HK-2 (cell line): ENCODE measurements around the gene MTHFSD.
A peak's percentile ranks its signal among the peaks of the same experiment; 100 is the strongest.

Experiments used
- DNase-seq: peaks from one replicate; pipeline ENCODE4 v3.0.0-alpha.2; 2018; ENCODE audit not compliant: unreplicated experiment

The MTHFSD gene

GRCh38 chr16:86570558-86571529 is 15.8 kb upstream of the MTHFSD start:
- DNase-seq: no peak

- DNase-seq: no peak
These were observed 14.8 kb upstream of the MTHFSD start for GRCh38 chr16:86569701-86570447.

GRCh38 chr16:86568677-86569623 is 13.9 kb upstream of the MTHFSD start:
- DNase-seq: no peak

DNA sequence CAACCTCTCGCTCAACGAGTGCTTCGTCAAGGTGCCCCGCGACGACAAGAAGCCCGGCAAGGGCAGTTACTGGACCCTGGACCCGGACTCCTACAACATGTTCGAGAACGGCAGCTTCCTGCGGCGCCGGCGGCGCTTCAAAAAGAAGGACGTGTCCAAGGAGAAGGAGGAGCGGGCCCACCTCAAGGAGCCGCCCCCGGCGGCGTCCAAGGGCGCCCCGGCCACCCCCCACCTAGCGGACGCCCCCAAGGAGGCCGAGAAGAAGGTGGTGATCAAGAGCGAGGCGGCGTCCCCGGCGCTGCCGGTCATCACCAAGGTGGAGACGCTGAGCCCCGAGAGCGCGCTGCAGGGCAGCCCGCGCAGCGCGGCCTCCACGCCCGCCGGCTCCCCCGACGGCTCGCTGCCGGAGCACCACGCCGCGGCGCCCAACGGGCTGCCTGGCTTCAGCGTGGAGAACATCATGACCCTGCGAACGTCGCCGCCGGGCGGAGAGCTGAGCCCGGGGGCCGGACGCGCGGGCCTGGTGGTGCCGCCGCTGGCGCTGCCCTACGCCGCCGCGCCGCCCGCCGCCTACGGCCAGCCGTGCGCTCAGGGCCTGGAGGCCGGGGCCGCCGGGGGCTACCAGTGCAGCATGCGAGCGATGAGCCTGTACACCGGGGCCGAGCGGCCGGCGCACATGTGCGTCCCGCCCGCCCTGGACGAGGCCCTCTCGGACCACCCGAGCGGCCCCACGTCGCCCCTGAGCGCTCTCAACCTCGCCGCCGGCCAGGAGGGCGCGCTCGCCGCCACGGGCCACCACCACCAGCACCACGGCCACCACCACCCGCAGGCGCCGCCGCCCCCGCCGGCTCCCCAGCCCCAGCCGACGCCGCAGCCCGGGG is 12.9 kb upstream of the MTHFSD start:
- no peak for DNase-seq

DNA sequence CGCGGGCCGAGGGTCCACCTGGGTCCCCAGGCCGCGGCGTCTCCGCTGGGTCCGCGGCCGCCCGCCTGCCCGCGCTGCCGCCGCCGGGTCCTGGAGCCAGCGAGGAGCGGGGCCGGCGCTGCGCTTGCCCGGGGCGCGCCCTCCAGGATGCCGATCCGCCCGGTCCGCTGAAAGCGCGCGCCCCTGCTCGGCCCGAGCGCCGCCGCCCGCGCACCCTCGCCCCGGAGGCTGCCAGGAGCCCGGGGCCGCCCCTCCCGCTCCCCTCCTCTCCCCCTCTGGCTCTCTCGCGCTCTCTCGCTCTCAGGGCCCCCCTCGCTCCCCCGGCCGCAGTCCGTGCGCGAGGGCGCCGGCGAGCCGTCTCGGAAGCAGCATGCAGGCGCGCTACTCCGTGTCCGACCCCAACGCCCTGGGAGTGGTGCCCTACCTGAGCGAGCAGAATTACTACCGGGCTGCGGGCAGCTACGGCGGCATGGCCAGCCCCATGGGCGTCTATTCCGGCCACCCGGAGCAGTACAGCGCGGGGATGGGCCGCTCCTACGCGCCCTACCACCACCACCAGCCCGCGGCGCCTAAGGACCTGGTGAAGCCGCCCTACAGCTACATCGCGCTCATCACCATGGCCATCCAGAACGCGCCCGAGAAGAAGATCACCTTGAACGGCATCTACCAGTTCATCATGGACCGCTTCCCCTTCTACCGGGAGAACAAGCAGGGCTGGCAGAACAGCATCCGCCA is 12.1 kb upstream of the MTHFSD start:
- DNase-seq: no peak

DNA sequence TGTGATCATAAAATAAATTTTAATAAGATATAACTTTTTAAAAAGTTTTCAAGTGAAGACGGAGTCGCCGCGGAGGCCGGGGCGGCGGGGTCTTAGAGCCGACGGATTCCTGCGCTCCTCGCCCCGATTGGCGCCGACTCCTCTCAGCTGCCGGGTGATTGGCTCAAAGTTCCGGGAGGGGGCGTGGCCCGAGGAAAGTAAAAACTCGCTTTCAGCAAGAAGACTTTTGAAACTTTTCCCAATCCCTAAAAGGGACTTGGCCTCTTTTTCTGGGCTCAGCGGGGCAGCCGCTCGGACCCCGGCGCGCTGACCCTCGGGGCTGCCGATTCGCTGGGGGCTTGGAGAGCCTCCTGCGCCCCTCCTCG is 11.5 kb upstream of the MTHFSD start, which contains the start of gene FOXC2:
Gene FOXC2, plus strand, starts transcription at position 229 of the 365 bp plus-strand sequence. CDS start 507 bp downstream, outside the sequence.
- peak; percentile 59 for DNase-seq

DNA sequence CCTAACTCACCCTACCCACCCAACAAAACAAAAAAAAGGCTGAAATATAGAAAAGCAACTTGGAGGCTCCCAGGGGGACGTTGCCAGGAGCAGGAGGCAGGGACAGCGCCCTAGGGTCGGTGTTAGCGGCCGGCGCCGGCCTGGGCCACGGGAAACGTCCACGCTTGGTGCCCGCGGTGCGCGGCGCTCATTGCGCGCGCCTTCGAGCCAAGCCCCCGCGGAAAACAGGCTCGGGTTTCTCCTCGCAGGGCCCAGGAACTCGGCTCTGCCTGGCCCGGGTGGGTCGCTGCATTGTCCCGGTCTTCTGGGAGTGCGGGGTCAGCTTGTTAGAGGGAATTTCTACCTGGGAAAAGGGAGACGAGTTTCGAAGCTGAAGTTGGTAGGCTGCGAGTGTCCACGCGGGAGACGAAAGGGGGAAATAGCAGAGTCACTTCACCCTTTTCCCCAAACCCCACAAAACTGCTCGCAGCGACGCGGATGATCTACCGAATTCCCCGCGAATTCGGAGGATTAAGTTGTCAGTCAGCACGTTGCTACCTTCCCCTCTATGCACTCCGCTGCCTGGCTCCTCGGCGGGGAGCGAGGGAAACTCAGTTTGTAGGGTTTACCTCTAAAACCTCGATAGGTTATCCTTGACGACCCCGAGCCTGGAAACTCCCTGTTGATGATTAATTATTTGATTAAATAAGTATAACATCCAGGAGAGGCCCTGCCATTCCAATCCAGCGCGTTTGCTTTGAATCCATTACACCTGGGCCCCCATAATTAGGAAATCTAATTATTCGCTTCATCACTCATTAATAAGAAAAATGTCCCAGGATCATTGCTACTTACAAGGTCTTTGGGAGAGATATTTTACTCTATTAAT is 10.8 kb upstream of the MTHFSD start:
- DNase-seq: no peak

DNA sequence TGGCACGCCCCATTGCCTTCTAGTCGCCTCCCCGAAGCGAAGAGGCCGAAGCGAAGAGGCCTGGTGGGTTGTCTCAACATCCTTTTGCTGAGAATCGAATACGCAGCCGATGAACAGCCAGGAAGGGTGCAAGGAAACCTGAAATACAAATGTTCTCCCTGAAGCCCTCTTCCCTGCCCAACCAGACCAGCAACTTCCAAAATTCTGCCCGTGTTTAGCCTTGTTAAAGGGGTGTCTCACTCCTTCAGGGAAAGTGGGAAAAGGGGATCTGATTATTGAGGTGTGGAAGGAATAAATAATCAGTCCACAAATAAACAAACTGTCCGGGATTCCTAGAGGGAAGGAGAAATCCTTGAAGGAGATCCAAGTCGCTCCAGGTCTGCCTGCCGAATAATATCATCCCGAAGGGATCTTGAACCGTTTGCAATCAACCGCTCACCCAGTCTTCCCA is 10.2 kb upstream of the MTHFSD start:
- no peak for DNase-seq

DNA sequence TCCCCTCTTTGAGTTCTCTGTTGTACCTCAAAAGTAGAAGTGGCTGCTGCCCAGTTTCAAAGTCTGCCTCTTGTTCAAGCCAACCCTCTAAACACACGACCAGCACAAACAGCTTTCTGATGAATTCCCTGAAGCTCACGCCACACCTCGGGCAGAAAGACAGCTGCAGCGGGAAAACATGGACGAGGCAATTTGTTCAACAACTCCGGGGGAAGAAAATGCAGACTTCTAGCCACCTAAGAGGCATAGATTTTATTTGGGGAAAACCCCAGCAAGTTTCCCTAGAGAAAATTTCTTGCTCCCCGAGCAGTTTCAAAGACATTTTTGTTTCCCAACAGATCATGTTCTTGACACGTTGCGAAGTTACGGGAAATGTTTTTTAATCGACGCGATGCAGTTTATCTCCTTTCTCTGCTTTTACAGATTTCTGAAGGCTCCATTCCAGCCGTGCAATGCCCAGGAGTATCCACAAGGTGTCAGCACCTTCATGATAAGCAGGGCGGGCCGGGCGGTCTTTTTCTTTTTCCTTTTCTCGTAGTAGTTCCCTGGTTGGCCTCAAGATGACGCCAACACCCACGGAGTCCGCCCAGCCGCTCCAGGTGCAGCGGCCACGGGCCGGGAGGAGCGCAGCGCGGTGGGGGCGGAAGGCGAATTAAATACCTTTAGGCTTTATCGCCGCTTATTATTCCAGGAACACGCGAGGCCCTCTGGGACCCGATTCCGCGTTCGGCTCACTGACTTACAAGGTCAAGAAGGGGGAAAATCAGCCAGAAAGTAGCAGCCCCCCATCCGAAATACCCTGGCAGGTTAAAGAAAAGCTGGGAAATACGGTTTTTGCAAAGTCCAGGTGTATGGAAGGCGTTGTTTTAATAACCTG is 8.7 kb upstream of the MTHFSD start:
- DNase-seq: peak; percentile 85

DNA sequence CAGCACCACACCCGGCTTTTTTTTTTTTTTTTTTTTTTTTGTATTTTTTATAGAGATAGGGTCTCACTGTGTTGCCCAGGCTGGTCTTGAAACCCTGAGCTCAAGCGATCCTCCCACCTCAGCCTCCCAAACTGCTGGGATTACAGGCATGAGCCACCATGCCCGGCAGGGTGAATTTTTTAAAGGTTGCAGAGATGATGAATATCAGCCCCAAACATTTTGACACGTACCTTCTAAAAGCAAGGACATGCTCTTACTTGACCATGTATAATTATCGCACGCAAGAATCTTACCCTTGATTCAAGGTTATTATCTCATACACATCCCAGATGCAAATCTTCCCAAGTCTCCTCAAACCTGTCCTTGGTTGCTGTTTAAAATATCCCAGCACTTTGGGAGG is 7.3 kb upstream of the MTHFSD start:
- DNase-seq: no peak

- no peak for DNase-seq
These were observed 4.8 kb upstream of the MTHFSD start for GRCh38 chr16:86559802-86560305.

DNA sequence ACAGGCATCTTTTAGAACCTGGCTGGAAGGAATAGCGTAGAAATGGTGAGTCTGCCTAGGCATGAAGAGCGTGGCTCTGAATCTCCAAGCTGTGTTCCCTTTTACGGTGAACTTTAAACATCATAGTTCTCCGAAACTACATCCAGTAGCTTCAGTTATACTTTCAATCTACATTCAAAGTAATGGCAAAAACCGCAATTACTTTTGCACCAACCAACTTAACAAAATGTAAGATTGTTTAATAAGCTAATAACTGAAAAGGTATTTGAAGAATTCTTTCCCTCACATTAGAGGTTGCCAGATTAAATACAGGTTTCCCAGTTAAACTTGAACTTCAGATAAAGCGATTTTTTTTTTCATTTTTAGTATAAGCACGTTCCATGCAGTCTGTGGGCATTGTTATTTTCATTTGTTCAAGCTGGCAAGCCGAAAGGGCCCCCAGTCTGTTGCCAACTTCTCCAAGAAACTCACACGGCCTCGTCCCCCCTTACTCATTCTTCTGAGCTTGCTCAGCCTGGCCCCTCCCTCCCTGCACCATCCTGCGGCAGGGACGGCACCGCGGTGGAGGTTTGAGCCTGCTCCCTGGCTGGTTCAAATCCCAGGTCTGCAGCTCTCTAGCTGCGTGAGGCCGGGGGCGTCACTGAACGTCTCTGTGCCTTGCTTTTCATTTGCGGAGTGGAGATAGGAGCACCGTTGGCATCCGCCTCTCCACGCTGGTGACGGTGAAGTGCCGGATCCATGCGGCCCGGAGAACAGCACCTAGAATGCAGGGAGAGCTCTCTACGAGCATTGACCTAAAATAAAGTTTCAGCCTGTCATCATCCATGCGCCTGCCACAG is 3.5 kb upstream of the MTHFSD start:
- DNase-seq: no peak

- DNase-seq: no peak
These were observed 2.6 kb upstream of the MTHFSD start for GRCh38 chr16:86557587-86557986.

DNA sequence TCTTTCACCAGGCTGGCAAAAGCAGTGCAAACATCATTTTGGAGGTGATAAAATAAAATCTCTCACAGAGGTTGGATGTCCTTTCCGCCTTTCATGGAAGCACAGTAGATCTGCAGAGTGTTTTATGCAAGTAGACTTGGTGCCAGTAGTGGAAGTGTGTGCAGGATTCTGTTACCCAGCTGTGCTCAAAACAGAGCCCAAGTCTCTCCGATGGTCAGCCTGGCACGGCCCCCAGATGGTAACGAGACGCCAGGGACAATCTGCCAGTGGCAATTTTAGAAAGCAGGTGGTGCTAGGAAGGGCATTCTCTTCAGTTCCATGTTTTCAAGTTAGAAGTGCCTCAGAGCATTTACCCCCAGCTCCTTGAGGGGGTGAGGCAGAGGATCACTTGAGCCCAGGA is 1.5 kb upstream of the MTHFSD start:
- no peak for DNase-seq

- DNase-seq: no peak
These were observed 655 bp upstream of the MTHFSD start for GRCh38 chr16:86555704-86556075.

DNA sequence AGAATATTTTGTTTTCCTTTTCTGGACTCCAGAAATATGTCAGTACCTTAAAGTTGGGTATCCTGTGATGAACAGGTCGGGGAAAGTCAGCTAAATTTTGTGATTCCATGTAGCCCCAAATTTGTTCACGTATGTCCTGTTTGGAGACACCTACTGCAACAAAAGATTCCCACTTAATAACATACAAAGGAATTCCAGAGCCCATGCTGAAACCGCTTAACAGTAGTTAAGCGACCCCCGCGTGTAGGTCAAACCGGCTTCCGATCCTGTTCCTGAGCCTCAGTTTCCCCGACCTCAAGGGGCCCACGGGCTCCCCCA is 477 bp downstream of the MTHFSD start:
- no peak for DNase-seq

GRCh38 chr16:86553356-86553755 is 1.7 kb downstream of the MTHFSD start:
- no peak for DNase-seq
